HEK293T (cell line): Measurements from ENCODE around the gene CDYL.

ENCODE experiments used
- CTCF ChIA-PET: fragments of 350-600 bp; formaldehyde crosslinking; extraction: SDS; loops from one replicate; lab custom pipeline; 2021; ENCODE audit warnings: antibody characterized with exemption, inconsistent platforms; lab: Yijun Ruan, JAX
- POLR2A ChIA-PET: fragments of 350-600 bp; formaldehyde crosslinking; extraction: SDS; loops from one replicate; lab custom pipeline; 2020; ENCODE audit warnings: antibody characterized with exemption, inconsistent platforms; lab: Yijun Ruan, JAX
- DNase-seq: peaks from one replicate; pipeline ENCODE4 v3.0.0; 2012; ENCODE audit warnings: mixed read lengths; ENCODE audit errors: extremely low spot score
- ARNT ChIP-seq: fragments of 450-650 bp; IDR thresholded peaks from 2 replicates; pipeline ENCODE4 v1.6.1; 2017; ENCODE audit warnings: mild to moderate bottlenecking
- BHLHE40 ChIP-seq: fragments of 450-650 bp; IDR thresholded peaks from 2 replicates; pipeline ENCODE4 v1.6.1; 2016; ENCODE audit warnings: mild to moderate bottlenecking, moderate library complexity, borderline replicate concordance
- CTBP1 ChIP-seq: fragments of 450-650 bp; IDR thresholded peaks from 2 replicates; pipeline ENCODE4 v1.6.1; 2016; ENCODE audit warnings: borderline replicate concordance
- ELF4 ChIP-seq: fragments of 450-650 bp; IDR thresholded peaks from 2 replicates; pipeline ENCODE4 v1.6.1; 2017; ENCODE audit warnings: antibody characterized with exemption
- FOXA1 ChIP-seq: fragments of 450-650 bp; IDR thresholded peaks from 2 replicates; pipeline ENCODE4 v1.6.1; 2016; ENCODE audit warnings: mild to moderate bottlenecking
- FOXK2 ChIP-seq: fragments of 450-650 bp; IDR thresholded peaks from 2 replicates; pipeline ENCODE4 v1.6.1; 2016; ENCODE audit warnings: mild to moderate bottlenecking
- FOXM1 ChIP-seq: fragments of 450-650 bp; IDR thresholded peaks from 2 replicates; pipeline ENCODE4 v1.6.1; 2017; ENCODE audit warnings: mild to moderate bottlenecking, borderline replicate concordance
- HDGF ChIP-seq: fragments of 450-650 bp; IDR thresholded peaks from 2 replicates; pipeline ENCODE4 v1.6.1; 2017; ENCODE audit warnings: antibody characterized with exemption, borderline replicate concordance
- L3MBTL2 ChIP-seq: fragments of 450-650 bp; conservative IDR thresholded peaks from 2 replicates; pipeline ENCODE4 v1.6.1; 2016; ENCODE audit warnings: mild to moderate bottlenecking
- LEF1 ChIP-seq: fragments of 450-650 bp; IDR thresholded peaks from 2 replicates; pipeline ENCODE4 v1.6.1; 2017; ENCODE audit warnings: mild to moderate bottlenecking, borderline replicate concordance
- NFRKB ChIP-seq: fragments of 450-650 bp; IDR thresholded peaks from 2 replicates; pipeline ENCODE4 v1.6.1; 2016; ENCODE audit warnings: mild to moderate bottlenecking, moderate library complexity
- SP1 ChIP-seq: fragments of 450-650 bp; IDR thresholded peaks from 2 replicates; pipeline ENCODE4 v1.6.1; 2017
- SUZ12 ChIP-seq: fragments of 450-650 bp; IDR thresholded peaks from 2 replicates; pipeline ENCODE4 v1.6.1; 2016; ENCODE audit warnings: mild to moderate bottlenecking
- TARDBP ChIP-seq: fragments of 450-650 bp; IDR thresholded peaks from 2 replicates; pipeline ENCODE4 v1.6.1; 2016
- ZNF384 ChIP-seq: fragments of 450-650 bp; IDR thresholded peaks from 2 replicates; pipeline ENCODE4 v1.6.1; 2016
- TF ChIP-seq, protein P1 (sequence below): fragments of 450-650 bp; IDR thresholded peaks from 2 replicates; pipeline ENCODE4 v1.6.1; 2016

Gene CDYL

GRCh38 chr6:4747588-4747987 is 28.6 kb upstream of the CDYL start:
- DNase-seq = no peak
- CTCF ChIA-PET = no interaction called here
- POLR2A ChIA-PET = no interaction called here
- TF ChIP-seq SP1 (no peak), L3MBTL2 (no peak), HDGF (no peak), NFRKB (no peak), TARDBP (no peak), ARNT (no peak), FOXM1 (no peak), ELF4 (no peak), FOXK2 (no peak), BHLHE40 (no peak), CTBP1 (no peak), ZNF384 (no peak), LEF1 (no peak), SUZ12 (no peak), FOXA1 (no peak)
- TF ChIP-seq, protein P1, sequence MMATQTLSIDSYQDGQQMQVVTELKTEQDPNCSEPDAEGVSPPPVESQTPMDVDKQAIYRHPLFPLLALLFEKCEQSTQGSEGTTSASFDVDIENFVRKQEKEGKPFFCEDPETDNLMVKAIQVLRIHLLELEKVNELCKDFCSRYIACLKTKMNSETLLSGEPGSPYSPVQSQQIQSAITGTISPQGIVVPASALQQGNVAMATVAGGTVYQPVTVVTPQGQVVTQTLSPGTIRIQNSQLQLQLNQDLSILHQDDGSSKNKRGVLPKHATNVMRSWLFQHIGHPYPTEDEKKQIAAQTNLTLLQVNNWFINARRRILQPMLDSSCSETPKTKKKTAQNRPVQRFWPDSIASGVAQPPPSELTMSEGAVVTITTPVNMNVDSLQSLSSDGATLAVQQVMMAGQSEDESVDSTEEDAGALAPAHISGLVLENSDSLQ = no peak

- CTCF ChIA-PET = no interaction called here
- POLR2A ChIA-PET = no interaction called here
- TF ChIP-seq, protein P1 = no peak
- no peak for TF ChIP-seq HDGF
- no peak for TF ChIP-seq FOXK2
- TF ChIP-seq SUZ12 = no peak
- no peak for TF ChIP-seq ARNT
- TF ChIP-seq ZNF384 = no peak
- no peak for TF ChIP-seq FOXA1
- no peak for TF ChIP-seq FOXM1
- no peak for TF ChIP-seq SP1
- no peak for TF ChIP-seq LEF1
- no peak for DNase-seq
These were observed 24.3 kb upstream of the CDYL start for GRCh38 chr6:4751823-4752464.

GRCh38 chr6:4756247-4756646 is 20.0 kb upstream of the CDYL start:
- no peak for DNase-seq
- ChIA-PET CTCF (no interaction called here), POLR2A (no interaction called here)
- TF ChIP-seq, protein P1 = no peak
- TF ChIP-seq ARNT (no peak), HDGF (no peak), CTBP1 (no peak), FOXK2 (no peak), SUZ12 (no peak), BHLHE40 (no peak), NFRKB (no peak), ZNF384 (no peak), TARDBP (no peak), LEF1 (no peak), FOXM1 (no peak), FOXA1 (no peak), L3MBTL2 (no peak), SP1 (no peak), ELF4 (no peak)

DNA sequence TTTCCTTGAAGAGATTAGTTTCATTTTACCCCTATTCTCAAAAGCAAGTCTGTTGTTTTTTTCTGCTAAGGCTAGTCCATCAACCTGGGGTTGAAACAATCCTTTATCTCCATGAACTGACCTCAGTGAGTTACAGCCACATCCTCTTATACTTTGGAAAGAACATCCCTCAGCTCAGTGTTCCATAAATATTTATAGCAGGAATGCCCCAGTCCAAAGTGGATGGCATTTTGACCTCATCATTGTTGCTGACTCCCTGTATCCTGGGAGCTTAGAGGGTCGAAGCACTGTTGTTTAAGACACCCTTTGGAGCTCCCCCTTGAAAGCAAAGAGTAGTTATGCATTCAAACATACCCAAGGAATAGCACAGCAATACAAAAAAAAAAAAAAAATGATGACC is 16.2 kb upstream of the CDYL start:
- CTCF ChIA-PET = no interaction called here
- TF ChIP-seq SUZ12 = no peak
- no peak for TF ChIP-seq FOXA1
- POLR2A ChIA-PET = no interaction called here
- DNase-seq = no peak

DNA sequence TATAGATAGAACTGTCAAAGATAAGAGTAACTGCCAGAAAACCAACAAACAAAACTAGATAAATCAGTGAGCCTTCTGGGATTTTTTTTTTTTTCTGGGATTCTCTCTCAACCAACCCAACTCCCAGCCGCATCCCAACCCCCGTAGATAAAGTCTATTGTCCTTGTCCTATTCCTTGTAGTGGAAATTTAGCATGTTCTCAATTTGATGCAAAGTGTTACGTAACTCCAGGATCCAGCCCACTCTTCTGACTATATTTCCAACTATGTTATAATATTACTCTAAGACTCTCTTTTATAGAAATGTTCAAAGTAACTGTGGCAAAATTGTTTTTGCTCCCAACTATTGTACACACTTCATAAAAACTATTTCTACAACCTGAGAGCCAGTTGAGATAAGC is 15.4 kb upstream of the CDYL start:
- no peak for DNase-seq
- TF ChIP-seq FOXK2 = no peak
- no peak for TF ChIP-seq L3MBTL2
- no peak for TF ChIP-seq CTBP1
- no peak for TF ChIP-seq BHLHE40
- no peak for TF ChIP-seq FOXA1
- ChIA-PET CTCF (no interaction called here), POLR2A (no interaction called here)

- ChIA-PET POLR2A (no interaction called here), CTCF (interaction anchor here (0.6 kb wide), 1 partner anchor 1314 kb away, joined by 4 read pairs; no protein-coding TSS in a partner anchor)
- DNase-seq = no peak
- no peak for TF ChIP-seq BHLHE40
- TF ChIP-seq ARNT = no peak
- no peak for TF ChIP-seq L3MBTL2
- no peak for TF ChIP-seq FOXK2
- no peak for TF ChIP-seq SP1
- no peak for TF ChIP-seq FOXA1
- no peak for TF ChIP-seq FOXM1
- TF ChIP-seq SUZ12 = no peak
These were observed 13.9 kb upstream of the CDYL start for GRCh38 chr6:4762294-4762693.
